ENCODE results near the gene IL1RL2.

The IL1RL2 gene

DNA sequence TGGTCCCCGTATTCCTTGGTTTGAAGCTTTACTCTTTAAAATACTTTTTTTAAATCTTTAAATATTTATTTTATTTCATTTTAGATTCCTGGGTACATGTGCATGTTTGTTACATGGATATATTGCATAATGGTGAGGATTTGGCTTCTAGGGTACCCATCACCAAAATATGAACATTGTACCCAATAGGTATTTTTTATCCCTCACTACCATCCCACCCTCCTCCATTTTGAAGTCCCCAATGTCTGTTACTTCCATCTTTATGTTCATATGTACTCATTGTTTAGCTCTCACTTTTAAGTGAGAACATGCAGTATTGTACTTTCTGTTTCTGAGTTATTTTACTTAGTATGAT lies 65.0 kb downstream of the IL1RL2 start:
- H3K4me3 ChIP-seq (ENCODE audit: insufficient read depth, low read depth, low read length, poor library complexity, severe bottlenecking): peak overlapping the region; percentile 75
- no peak for DNase-seq
- peaks cover 7% of the 10 kb centered on the region for H3K4me1 ChIP-seq (ENCODE audit: control insufficient read depth, insufficient read depth, low read length, poor library complexity, severe bottlenecking)
- no peaks in the 10 kb centered on the region for H3K9me3 ChIP-seq (ENCODE audit: control insufficient read depth, low read length)
- no peak overlapping the region for H3K27ac ChIP-seq (ENCODE audit: insufficient read depth, low read length, poor library complexity, severe bottlenecking)
- H3K36me3 ChIP-seq (ENCODE audit: control insufficient read depth, insufficient read depth, low read length): no peaks in the 10 kb centered on the region
- no peaks in the 10 kb centered on the region for H3K27me3 ChIP-seq (replicated peaks; ENCODE audit: control insufficient read depth, insufficient read depth, low read length, poor library complexity, severe bottlenecking)

DNA sequence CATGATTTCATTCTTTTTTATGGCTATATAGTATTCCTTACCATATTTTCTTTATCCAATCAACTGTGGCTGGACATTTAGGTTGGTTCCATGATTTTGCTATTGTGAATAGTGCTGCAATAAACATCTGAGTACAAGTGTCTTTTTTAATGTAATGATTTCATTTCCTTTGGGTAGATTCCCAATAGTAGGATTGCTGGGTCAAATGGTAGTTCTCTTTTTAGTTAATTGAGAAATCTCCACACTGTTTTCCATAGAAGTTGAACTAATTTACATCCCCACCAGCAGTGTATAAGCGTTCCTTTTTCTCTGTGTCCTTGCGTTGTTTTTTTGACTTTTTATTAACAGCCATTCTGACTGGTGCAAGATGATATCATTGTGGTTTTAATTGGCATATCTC lies 65.4 kb downstream of the IL1RL2 start:
- no peak for DNase-seq
- no peaks in the 10 kb centered on the region for H3K27me3 ChIP-seq (replicated peaks; ENCODE audit: control insufficient read depth, insufficient read depth, low read length, poor library complexity, severe bottlenecking)
- no peak overlapping the region for H3K27ac ChIP-seq (ENCODE audit: insufficient read depth, low read length, poor library complexity, severe bottlenecking)
- no peaks in the 10 kb centered on the region for H3K9me3 ChIP-seq (ENCODE audit: control insufficient read depth, low read length)
- peaks cover 7% of the 10 kb centered on the region for H3K4me1 ChIP-seq (ENCODE audit: control insufficient read depth, insufficient read depth, low read length, poor library complexity, severe bottlenecking)
- no peaks in the 10 kb centered on the region for H3K36me3 ChIP-seq (ENCODE audit: control insufficient read depth, insufficient read depth, low read length)
- H3K4me3 ChIP-seq (ENCODE audit: insufficient read depth, low read depth, low read length, poor library complexity, severe bottlenecking): no peak overlapping the region

DNA sequence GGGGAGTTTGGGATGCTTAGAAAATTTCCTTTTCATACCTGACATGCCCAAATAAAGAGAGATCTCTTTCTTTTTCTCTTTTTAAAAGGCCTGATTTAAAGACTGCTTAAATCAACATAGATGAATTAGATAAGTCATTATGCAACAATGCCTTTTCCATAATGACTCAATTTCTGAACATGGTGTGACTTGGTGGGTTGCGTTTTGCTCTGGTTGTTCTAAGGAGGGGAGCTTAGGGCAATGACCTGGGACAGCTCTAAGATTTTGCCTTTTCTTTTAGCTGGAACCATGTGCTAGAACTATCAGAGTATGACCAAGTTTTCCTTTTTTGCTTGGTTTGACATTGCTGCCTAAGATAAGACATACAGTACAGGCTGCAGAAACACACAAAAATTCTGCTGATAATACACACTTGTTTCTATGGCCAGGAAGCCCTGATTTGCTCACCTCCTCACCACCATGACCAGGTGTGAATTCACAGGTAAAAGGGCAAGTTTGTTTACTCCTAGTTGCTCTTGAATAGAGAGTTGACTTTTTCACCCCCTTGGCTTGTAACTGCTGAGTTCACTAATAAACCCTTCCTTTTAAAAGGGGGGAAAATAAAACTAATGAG lies 66.4 kb downstream of the IL1RL2 start:
- no peaks in the 10 kb centered on the region for H3K27me3 ChIP-seq (replicated peaks; ENCODE audit: control insufficient read depth, insufficient read depth, low read length, poor library complexity, severe bottlenecking)
- no peak overlapping the region for H3K4me3 ChIP-seq (ENCODE audit: insufficient read depth, low read depth, low read length, poor library complexity, severe bottlenecking)
- H3K4me1 ChIP-seq (ENCODE audit: control insufficient read depth, insufficient read depth, low read length, poor library complexity, severe bottlenecking): peaks cover 7% of the 10 kb centered on the region
- no peak for DNase-seq
- H3K9me3 ChIP-seq (ENCODE audit: control insufficient read depth, low read length): no peaks in the 10 kb centered on the region
- H3K36me3 ChIP-seq (ENCODE audit: control insufficient read depth, insufficient read depth, low read length): no peaks in the 10 kb centered on the region
- no peak overlapping the region for H3K27ac ChIP-seq (ENCODE audit: insufficient read depth, low read length, poor library complexity, severe bottlenecking)

DNA sequence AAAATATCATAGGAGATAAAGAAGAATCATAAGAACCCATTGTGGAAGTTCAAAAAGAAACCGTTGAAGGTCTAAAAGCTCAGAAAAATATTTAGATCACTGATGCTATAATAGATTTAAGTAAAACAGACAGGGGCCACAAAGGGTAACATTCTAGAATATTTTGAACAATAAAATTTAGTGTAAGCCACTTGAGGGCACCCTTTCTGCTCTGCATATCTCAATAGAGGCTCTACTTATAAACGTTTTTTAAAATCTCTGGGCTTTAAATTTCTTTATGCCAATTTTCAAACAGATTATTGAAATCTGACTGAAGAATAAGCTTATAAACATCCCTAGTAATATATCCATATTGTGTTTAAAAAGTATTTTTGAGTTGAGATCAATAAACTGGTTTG lies 66.9 kb downstream of the IL1RL2 start:
- H3K4me1 ChIP-seq (ENCODE audit: control insufficient read depth, insufficient read depth, low read length, poor library complexity, severe bottlenecking): peaks cover 7% of the 10 kb centered on the region
- H3K36me3 ChIP-seq (ENCODE audit: control insufficient read depth, insufficient read depth, low read length): no peaks in the 10 kb centered on the region
- no peaks in the 10 kb centered on the region for H3K9me3 ChIP-seq (ENCODE audit: control insufficient read depth, low read length)
- H3K27me3 ChIP-seq (replicated peaks; ENCODE audit: control insufficient read depth, insufficient read depth, low read length, poor library complexity, severe bottlenecking): no peaks in the 10 kb centered on the region
- no peak overlapping the region for H3K4me3 ChIP-seq (ENCODE audit: insufficient read depth, low read depth, low read length, poor library complexity, severe bottlenecking)
- no peak overlapping the region for H3K27ac ChIP-seq (ENCODE audit: insufficient read depth, low read length, poor library complexity, severe bottlenecking)
- no peak for DNase-seq

DNA sequence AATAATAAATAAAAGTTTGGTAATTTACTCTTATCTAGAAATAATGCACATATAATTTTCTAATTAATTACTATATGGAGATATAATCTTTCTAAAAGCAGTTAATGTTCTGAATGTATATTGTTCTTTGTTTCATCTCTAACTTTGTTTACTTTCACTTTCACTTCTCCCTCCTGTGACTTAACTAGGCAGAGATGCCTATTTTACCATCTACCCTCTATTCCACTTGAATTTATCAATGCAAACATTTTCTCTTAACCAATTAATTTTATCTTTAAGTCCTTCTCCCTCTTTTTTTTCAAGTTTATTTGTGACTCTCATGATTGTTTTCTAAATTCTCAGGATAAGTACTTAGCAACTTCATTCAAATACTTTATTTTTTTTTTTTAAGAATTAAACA lies 69.5 kb downstream of the IL1RL2 start:
- Histone ChIP-seq H3K27me3 (replicated peaks; ENCODE audit: control insufficient read depth, insufficient read depth, low read length, poor library complexity, severe bottlenecking) (no peaks in the 10 kb centered on the region), H3K27ac (ENCODE audit: insufficient read depth, low read length, poor library complexity, severe bottlenecking) (no peak overlapping the region), H3K4me1 (ENCODE audit: control insufficient read depth, insufficient read depth, low read length, poor library complexity, severe bottlenecking) (peaks cover 5% of the 10 kb centered on the region), H3K9me3 (ENCODE audit: control insufficient read depth, low read length) (no peaks in the 10 kb centered on the region), H3K4me3 (ENCODE audit: insufficient read depth, low read depth, low read length, poor library complexity, severe bottlenecking) (no peak overlapping the region), H3K36me3 (ENCODE audit: control insufficient read depth, insufficient read depth, low read length) (no peaks in the 10 kb centered on the region)
- no peak for DNase-seq

DNA sequence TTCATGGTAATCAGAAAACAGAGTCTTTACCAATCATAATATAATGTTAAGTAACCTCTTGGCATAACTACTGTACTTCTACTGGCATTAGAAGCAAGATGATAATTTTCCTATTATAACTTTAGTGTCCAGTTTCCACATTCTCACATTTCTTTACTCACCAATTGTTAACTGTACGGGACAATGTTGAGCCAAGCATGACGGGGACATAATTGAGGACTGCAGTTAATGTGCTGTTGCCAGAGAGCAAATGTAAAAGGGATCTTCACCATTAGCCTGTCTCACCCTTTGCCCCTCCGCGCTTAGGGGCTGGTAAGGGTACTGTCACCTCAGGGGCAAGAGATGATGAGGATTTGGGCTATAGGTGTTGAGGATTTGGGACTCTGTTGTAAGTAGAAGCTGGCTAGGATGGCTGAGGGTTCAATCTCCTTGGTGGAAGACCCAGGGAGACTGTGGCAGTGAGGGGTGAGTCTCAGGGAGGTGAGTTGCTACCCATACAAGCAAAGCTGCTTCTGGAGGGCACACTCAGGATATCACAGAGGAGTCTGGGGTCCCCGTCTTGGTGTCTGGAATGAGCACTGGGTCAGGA lies 70.1 kb downstream of the IL1RL2 start:
- Histone ChIP-seq H3K4me3 (ENCODE audit: insufficient read depth, low read depth, low read length, poor library complexity, severe bottlenecking) (no peak overlapping the region), H3K9me3 (ENCODE audit: control insufficient read depth, low read length) (no peaks in the 10 kb centered on the region), H3K4me1 (ENCODE audit: control insufficient read depth, insufficient read depth, low read length, poor library complexity, severe bottlenecking) (no peaks in the 10 kb centered on the region), H3K36me3 (ENCODE audit: control insufficient read depth, insufficient read depth, low read length) (no peaks in the 10 kb centered on the region), H3K27ac (ENCODE audit: insufficient read depth, low read length, poor library complexity, severe bottlenecking) (no peak overlapping the region), H3K27me3 (replicated peaks; ENCODE audit: control insufficient read depth, insufficient read depth, low read length, poor library complexity, severe bottlenecking) (no peaks in the 10 kb centered on the region)
- DNase-seq: no peak

DNA sequence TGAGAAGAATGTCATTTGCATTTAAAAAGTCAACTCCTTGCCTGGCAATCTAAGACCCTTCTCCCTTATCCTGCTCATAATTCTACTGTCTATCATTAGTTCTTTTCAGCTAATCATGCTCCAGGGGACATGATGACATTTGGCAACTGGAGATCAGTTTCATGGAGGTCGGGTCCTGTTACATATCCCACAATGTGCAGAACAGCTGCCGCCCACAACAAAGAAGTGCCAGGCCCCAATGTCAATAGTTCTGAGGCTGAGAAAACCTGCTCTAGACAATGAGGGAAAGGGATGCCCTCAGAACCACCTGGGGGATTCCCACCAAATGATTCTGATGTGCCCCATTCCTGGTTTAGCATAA lies 71.2 kb downstream of the IL1RL2 start:
- Histone ChIP-seq H3K27me3 (replicated peaks; ENCODE audit: control insufficient read depth, insufficient read depth, low read length, poor library complexity, severe bottlenecking) (no peaks in the 10 kb centered on the region), H3K4me1 (ENCODE audit: control insufficient read depth, insufficient read depth, low read length, poor library complexity, severe bottlenecking) (no peaks in the 10 kb centered on the region), H3K27ac (ENCODE audit: insufficient read depth, low read length, poor library complexity, severe bottlenecking) (no peak overlapping the region), H3K4me3 (ENCODE audit: insufficient read depth, low read depth, low read length, poor library complexity, severe bottlenecking) (no peak overlapping the region), H3K9me3 (ENCODE audit: control insufficient read depth, low read length) (no peaks in the 10 kb centered on the region), H3K36me3 (ENCODE audit: control insufficient read depth, insufficient read depth, low read length) (no peaks in the 10 kb centered on the region)
- no peak for DNase-seq

DNA sequence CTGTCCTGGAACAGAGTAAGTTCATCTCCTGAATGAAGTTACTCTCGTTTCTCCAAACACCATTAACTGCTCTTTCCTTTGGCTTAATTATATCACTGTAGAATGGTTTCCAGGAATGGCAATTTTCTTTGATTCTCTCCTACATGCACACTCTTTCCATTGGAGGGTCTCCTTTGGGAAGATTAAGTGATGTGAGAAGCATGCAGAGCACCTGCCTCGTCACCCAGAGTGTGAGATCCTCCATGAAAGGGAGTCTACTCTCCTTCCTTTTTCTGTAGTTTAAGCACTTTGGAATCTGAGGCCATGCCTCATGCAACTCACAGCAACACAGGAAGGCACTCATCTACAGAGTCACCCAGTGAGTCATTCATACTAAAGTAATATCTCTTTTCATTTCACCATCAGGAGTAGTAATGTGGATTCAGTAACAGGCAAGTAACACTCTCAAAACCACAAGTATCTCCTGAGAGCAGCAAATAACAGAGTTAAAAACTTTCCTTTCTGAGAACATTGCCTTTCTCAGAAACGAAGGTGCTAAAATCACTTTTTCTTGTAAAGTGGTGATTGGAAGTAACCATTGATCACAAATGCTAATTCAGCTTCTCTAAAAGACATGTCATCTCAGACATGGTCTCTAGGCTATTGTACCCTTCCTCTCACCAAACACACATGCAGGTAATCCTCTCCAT lies 71.7 kb downstream of the IL1RL2 start:
- Histone ChIP-seq H3K27ac (ENCODE audit: insufficient read depth, low read length, poor library complexity, severe bottlenecking) (no peak overlapping the region), H3K36me3 (ENCODE audit: control insufficient read depth, insufficient read depth, low read length) (no peaks in the 10 kb centered on the region), H3K27me3 (replicated peaks; ENCODE audit: control insufficient read depth, insufficient read depth, low read length, poor library complexity, severe bottlenecking) (no peaks in the 10 kb centered on the region), H3K9me3 (ENCODE audit: control insufficient read depth, low read length) (no peaks in the 10 kb centered on the region), H3K4me3 (ENCODE audit: insufficient read depth, low read depth, low read length, poor library complexity, severe bottlenecking) (no peak overlapping the region), H3K4me1 (ENCODE audit: control insufficient read depth, insufficient read depth, low read length, poor library complexity, severe bottlenecking) (no peaks in the 10 kb centered on the region)
- no peak for DNase-seq

DNA sequence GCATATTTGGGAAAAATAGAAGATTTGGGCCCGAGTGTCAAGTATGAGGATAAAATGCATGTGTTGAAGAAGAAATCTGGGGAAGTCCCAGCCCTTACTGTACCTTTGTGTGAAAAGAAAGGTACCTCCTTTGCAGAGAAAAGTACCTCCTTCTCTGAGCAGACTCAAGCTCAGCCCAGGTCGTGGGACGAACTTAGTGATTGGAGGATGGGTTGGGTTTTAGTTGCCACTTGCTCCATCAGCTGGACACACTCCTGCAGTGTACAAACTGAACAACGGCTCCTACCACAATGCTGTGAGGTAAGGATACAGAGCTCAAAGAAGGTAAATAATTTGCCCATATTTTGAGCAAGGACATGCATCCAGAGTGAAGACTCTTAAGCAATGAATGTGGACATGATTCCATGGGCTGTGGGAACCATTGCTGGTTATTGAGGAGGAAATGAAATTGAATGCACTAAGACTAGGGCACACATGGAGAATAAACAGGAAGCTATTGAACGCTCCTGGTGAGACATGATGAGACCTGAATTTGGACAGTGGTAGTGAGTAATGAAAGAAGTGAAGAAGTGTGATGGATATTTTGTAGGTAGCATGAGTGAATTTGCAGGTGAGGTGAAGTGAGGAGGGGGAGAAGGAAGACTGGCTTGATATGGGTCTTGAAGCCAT lies 74.8 kb downstream of the IL1RL2 start:
- DNase-seq: no peak
- no peaks in the 10 kb centered on the region for H3K36me3 ChIP-seq (ENCODE audit: control insufficient read depth, insufficient read depth, low read length)
- H3K27ac ChIP-seq (ENCODE audit: insufficient read depth, low read length, poor library complexity, severe bottlenecking): no peak overlapping the region
- H3K27me3 ChIP-seq (replicated peaks; ENCODE audit: control insufficient read depth, insufficient read depth, low read length, poor library complexity, severe bottlenecking): no peaks in the 10 kb centered on the region
- H3K4me1 ChIP-seq (ENCODE audit: control insufficient read depth, insufficient read depth, low read length, poor library complexity, severe bottlenecking): no peaks in the 10 kb centered on the region
- no peaks in the 10 kb centered on the region for H3K9me3 ChIP-seq (ENCODE audit: control insufficient read depth, low read length)
- no peak overlapping the region for H3K4me3 ChIP-seq (ENCODE audit: insufficient read depth, low read depth, low read length, poor library complexity, severe bottlenecking)

Data from effector memory CD4-positive, alpha-beta T cell (primary cell).